GM12865 (cell line): ENCODE results near the gene JAG2.
A peak's percentile ranks its signal among the peaks of the same experiment; 100 is the strongest.

Source experiments
- DNase-seq: peaks from one replicate; pipeline ENCODE4 v3.0.0; 2010; ENCODE audit warnings: low read depth
- H3K4me3 ChIP-seq: 2 replicates; pipeline ENCODE4 v1.5.1; 2011; ENCODE audit warnings: mild to moderate bottlenecking, low read depth, low read length, control low read depth
- TF ChIP-seq, protein P1 (sequence below): IDR thresholded peaks from 2 replicates; pipeline ENCODE4 v1.5.1; 2011; ENCODE audit warnings: low read length, control low read depth, low read depth, inconsistent platforms; ENCODE audit not compliant: insufficient read depth; ENCODE audit errors: missing control alignments

Gene JAG2

DNA sequence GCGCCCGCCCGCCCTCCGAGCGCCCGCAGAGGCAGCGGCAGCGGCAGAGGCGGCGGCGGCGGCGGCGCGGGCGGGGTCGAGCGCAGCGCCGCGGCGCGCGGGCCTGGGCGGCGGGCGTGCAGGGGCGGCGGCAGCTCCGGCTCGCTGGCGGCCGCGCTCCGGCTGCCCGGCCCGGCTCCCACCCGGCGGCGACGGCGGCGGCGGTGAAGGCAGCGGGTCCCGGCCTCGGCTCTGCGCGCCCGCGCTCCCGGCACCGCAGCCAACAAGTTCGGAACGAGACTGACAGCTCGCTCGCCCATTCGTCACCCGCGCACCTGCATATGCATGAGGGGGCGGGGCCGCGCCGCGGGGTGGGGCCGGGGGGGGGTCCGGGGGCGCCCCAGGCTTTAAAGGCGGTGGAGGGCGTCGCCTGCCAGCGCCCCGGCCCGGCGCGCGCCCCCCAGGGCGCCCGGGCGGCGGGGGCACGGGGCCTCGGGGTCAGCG is at the start of gene JAG2:
JAG2 (minus strand) TSS at position 281 of the 483 bp plus-strand sequence. CDS start 356 bp downstream, outside the sequence.
- H3K4me3 ChIP-seq, result no peak within 1 kb of the TSS
- DNase-seq, result peak; percentile 52
- TF ChIP-seq, protein P1, sequence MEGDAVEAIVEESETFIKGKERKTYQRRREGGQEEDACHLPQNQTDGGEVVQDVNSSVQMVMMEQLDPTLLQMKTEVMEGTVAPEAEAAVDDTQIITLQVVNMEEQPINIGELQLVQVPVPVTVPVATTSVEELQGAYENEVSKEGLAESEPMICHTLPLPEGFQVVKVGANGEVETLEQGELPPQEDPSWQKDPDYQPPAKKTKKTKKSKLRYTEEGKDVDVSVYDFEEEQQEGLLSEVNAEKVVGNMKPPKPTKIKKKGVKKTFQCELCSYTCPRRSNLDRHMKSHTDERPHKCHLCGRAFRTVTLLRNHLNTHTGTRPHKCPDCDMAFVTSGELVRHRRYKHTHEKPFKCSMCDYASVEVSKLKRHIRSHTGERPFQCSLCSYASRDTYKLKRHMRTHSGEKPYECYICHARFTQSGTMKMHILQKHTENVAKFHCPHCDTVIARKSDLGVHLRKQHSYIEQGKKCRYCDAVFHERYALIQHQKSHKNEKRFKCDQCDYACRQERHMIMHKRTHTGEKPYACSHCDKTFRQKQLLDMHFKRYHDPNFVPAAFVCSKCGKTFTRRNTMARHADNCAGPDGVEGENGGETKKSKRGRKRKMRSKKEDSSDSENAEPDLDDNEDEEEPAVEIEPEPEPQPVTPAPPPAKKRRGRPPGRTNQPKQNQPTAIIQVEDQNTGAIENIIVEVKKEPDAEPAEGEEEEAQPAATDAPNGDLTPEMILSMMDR, result no peak

DNA sequence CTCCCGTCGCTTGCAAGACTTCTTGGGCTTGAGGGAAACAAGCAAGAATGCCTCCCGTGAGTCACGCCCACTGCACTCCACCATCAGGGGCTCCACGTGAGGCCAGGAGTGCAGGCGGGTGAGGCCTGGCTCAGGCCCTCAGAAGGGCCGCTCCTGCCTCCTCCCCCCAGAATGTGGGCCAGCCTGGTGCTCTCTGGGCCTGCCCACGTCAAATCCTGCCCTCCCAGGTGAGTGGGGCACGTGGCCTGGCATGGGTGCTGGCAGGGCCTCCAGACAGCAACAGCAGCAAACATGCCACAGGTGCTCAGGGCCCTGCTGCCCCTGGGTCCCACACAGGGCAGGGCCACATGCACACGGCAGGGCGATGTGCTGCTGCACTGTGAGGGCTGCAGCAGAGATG is 49.2 kb upstream of the JAG2 start:
- no peak overlapping the region for H3K4me3 ChIP-seq
- TF ChIP-seq, protein P1, result no peak
- DNase-seq, result no peak

DNA sequence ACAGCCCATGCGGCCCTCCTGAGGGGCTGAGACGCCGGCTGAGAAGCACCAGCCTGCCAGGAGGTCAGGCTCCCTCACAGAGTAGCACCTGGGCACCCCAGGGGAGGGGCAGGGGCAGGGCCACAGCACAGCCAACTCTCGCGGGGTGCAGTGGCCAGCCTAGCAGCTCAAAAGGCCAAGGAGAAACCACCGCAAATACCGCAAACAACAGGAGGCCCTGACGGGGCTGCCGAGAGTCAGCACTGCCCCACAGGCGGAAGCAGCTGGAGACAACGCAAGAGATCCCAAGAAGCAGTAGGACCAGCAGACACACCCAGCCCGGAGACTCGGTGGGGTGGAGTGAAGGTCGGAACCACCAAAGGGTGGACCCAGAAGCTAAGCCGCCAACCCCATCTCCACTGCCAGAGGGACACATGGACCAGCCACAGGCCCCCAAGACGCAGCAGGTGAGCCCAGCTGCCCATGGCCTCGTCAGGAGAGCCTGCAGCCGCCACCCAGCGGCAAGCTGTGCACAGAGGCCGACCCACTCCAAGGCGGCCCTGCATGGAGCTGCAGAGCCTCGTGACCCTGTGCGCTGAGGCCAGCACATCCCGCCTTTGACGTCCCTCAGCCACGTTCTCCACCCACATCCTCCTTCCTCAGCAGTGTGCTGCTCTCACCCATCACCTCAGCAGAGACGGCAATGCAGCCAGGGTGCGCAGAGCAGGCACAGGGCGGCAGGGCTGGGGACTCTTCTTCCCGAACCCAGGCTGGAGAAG is 48.1 kb upstream of the JAG2 start:
- TF ChIP-seq, protein P1, result no peak
- no peak for DNase-seq
- H3K4me3 ChIP-seq, result no peak overlapping the region

DNA sequence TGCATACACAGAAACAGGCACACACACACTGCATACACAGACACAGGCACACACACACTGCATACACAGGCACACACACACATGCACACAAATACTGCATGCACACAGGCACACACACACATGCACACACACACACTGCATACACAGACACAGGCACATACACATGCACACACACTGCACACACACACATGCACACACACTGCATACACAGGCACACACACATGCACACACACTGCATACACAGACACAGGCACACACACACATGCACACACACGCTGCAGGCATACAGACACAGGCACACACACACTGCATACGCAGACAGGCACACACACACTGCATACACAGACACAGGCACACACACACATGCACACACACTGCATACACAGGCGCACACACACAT is 47.0 kb upstream of the JAG2 start:
- TF ChIP-seq, protein P1, result no peak
- no peak overlapping the region for H3K4me3 ChIP-seq
- no peak for DNase-seq

DNA sequence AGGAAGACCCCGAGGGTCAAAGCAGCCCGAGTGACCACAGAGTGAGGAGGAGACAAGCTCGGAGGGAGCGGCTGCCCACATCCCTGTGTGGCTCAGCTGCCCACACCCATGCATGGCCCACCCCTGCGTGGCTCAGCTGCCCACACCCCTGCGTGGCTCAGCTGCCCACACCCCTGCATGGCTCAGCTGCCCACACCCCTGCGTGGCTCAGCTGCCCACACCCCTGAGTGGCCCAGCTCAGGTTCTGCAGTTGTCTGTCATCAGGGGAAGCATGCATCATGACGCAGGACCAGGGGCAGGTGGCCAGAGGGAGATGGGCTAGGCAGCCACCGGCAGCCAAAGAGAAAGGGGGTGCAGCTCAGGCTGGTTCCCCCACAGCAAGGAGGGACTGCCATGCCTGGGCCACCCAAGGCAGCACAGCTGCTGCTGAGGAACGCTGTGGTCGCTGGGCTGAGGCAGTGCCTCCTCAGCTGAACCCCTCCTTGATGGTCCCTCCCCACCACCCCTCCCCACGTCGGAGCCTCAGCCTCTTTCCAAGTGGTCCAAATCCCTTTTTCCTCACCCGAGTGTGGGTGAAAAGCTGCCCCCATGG is 45.8 kb upstream of the JAG2 start:
- TF ChIP-seq, protein P1, result no peak
- H3K4me3 ChIP-seq, result no peak overlapping the region
- DNase-seq, result no peak

DNA sequence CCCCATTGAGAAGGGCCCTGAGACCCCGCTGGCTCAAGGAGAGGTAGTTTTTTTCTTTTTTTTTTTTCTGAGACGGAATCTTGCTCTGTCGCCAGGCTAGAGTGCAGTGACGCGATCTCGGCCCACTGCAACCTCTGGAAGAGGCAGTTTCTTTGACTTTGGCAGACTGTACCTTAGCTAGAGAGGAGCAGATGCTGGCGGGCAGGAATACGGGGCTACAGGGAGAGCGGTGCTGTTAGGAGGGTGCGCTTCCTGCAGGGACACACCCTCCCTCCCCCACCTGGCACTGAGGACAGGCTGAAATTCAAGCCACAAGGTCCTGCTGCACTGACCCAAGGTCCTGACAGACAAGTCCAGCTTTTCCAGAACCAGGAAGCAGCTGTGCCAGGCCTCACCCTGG is 44.8 kb upstream of the JAG2 start:
- no peak for DNase-seq
- TF ChIP-seq, protein P1, result no peak
- no peak overlapping the region for H3K4me3 ChIP-seq
